Stromal cell of bone marrow (primary cell): ENCODE data around the gene SPAG16.
"Not testable (repeated sequence)": the region's sequence is repeated elsewhere in the genome, so short reads cannot be mapped to it uniquely, and the experiment has no call there.

Source experiments
- DNase-seq: peaks from one replicate; pipeline ENCODE4 v3.0.0-alpha.2; 2012; ENCODE audit warnings: low read depth

SPAG16 gene

GRCh38 chr2:213274143-213274542 is 10.1 kb upstream of the SPAG16 start:
- no peak for DNase-seq

DNA sequence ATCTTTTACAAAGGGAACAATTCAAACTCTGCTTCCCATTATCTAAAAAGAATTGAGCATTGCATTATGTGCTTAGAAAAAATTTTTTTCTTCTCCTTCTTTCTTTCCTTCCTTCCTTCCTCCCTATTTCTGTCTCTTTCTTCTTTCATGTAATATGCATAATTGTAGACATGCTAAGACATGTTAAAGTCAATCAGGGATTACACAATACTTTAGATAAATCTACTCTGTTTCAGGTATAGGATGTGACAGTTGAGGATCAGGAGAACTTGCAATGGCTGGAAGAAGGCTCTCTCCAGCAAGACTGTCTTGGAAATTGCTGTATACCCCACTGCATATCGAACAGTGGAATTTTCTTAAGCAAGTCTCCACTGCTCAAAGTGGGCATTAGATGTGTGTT is 9.0 kb upstream of the SPAG16 start:
- DNase-seq, result no peak

DNA sequence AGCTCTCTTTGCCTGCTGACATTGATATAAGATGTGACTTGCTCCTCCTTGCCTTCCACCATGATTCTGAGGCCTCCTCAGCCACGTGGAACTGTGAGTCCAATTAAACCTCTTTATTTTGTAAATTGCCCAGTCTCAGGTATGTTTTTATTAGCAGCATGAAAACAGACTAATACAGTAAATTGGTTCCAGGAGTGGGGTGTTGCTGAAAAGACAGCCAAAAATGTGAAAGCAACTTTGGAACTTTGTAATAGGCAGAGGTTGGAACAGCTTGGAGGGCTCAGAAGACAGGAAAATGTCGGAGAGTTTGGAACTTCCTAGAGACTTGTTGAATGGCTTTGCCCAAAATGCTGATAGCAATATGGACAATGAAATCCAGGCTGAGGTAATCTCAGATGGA is 7.1 kb upstream of the SPAG16 start:
- not testable (repeated sequence) for DNase-seq

DNA sequence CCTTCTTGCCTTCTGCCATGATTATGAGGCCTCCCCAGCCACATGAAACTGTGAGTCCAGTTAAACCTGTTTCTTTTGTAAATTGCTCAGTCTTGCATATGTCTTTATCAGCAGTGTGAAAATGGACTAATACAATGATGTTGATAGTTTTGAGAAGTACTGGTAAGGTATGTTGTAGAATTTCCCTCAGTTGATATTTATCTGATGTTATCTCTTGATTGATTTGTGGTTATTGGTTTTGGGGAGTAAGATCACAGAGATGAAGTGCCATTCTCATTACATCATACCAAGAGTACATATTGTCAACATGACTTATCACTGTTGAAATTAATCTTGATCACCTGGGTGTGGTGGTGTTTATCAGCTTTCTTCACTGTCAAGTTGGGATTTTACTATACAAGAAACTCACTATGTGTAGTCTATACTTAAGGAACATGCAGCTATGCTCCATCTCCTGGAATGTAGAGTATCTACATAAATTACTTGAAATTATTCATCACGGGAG is 5.1 kb upstream of the SPAG16 start:
- no peak for DNase-seq

GRCh38 chr2:213279971-213280370 is 4.3 kb upstream of the SPAG16 start:
- peak; percentile 51 for DNase-seq

DNA sequence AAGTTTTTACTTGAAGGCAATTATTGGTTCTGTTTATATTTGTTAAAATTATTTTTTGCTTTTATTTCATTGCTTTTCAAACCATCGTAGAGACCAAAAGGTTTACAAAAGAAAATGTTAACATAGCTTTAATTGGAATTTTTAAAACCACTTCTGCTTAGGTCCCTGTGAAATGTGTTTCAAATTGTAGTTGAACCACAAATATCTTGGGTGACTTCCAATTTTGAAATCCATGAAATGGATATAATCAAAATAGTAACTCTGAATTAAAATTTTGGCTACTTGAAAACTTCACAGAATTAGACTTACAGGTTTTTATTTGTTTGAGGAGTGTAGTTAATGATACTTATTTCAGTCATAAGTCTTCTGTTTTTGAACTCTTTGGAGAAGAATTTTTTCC is 3.1 kb upstream of the SPAG16 start:
- peak; percentile 38 for DNase-seq

DNA sequence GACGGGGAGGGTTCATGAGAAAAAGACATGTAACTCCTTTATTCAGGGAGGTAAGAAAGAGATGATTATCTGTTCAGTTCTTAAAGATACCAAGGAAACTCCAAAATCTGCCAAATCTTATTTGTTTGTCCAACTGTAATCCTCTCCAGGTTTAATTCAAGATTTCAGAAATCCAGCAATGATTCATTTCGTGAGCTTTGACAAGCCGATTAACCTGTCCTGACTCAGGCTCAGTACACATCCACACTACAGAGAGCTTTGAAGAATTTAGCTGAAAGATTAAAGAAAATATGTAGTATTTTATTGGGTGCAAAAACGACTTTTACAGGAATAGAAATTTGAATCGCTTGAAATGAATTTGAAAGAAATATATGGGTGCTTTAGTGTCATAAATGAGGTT is 1.1 kb downstream of the SPAG16 start:
- no peak for DNase-seq

- no peak for DNase-seq
These were observed 1.9 kb downstream of the SPAG16 start for GRCh38 chr2:213286161-213286560.

- no peak for DNase-seq
These were observed 4.8 kb downstream of the SPAG16 start for GRCh38 chr2:213288913-213289700.

DNA sequence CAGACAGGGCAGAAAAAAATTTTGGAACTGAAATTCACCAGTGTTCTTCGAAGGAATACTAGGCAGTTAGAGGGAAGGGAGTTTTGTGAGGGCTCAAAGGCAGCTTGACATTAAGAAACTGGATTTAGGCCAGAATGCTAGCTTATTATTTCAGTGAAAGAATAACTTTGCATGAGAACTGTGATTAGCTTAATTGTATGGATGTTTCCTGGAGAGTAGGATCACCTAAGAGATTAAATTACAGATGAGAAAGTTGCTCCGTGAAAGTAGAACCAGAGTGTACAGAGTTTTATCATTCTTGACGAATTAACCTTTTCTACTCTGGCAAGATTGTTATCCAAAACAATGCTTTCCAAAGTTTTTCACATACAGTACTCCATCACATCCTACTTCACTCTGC is 6.2 kb downstream of the SPAG16 start:
- DNase-seq, result no peak

GRCh38 chr2:213296270-213296669 is 12.0 kb downstream of the SPAG16 start:
- DNase-seq, result no peak

DNA sequence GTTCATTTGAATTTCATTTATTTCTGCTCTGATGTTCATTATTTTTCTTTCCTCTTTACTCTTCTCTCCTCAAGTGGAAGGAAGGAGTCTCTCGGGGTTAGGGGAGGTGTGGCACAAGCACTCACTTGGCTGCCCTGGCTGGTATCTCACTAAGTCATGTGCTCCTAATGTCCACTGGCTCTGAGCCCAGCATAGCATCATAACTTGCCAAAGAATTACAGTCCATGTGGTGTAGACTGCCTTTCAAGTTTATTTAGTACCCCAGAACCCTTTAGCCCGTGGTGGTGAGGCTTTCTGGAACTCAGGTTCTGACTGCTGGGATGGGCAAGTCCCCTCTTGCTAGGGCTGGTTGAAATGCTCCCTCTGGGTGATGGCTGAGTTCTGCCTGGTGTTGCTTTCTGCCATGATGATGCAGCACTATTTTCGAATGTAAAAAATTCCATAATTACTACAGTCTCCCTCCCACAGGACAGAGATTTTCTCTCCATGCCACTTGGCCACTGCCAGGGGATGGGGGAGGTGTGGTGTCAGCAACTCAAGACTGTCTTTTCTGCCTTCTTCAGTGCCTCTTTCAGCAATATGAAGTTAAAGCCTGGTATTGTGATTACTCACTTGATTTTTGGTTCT is 22.2 kb downstream of the SPAG16 start:
- peak; percentile 79 for DNase-seq

DNA sequence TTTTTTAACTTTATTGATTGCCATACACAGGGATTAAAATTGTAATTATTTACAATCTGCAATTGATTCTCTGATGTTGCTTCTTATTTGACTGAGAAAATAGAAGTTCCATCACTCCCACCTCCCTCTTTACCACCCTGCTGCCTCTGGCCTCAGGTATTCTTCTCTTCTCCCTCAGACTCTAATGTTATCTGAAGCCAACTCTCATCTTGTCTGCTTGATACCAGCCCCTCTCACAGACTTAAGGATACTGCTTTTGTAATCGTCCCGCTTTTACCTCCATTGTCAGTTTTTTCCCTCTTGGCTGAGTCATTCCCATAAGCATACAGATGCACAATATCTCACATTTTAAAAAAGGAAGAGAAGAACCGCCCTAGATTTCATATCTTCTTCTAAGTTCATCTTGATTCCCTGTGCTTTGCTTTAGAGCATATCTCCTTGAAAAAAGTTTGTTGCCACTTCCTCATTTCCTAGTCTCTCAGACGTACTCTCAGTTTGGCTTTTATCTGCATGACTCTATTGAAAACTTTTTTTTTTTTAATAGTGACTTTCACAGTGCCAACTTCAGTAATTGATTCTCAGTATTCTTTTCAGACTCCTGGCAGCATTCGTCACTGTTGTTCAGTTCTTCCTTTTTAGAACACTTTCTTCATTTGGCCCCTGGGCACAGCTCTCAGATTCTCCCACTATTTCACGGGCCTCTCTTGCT is 31.1 kb downstream of the SPAG16 start:
- no peak for DNase-seq

- no peak for DNase-seq
These were observed 31.9 kb downstream of the SPAG16 start for GRCh38 chr2:213316001-213316735.

DNA sequence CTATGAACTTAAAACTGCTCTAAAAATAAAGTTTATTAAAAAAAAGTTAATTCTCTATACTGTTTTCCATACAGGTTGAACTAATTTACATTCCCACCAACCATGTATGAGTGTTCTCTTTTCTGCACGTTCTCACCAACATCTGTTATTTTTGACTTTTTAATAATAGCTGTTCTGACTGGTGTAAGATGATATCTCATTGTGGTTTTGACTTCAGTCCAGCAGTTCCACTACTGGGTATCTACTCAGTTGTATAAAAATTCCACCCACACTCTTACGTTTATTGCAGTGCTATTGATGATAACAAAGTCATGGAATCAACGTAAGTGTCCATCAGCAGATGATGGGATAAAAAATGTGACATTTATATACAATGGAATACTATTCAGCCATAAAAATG is 33.7 kb downstream of the SPAG16 start:
- DNase-seq, result peak; percentile 40

DNA sequence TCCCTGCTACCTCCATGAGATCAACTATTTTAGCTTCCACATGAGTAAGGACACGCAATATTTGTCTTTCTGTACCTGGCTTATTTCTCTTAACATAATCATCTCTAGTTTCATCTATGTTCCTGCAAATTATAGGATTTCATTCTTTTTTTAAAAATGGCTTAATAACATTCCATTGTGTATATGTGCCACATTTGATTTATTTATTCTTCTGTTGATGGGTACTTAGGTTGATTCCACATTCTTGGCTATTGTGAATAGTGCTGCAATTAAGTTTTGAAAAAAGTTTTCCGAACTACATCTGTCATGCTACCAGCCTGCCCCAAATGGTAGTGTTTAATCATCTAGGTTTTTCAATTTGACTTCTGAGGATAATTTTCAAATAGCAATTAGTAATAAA is 36.3 kb downstream of the SPAG16 start:
- DNase-seq, result no peak

DNA sequence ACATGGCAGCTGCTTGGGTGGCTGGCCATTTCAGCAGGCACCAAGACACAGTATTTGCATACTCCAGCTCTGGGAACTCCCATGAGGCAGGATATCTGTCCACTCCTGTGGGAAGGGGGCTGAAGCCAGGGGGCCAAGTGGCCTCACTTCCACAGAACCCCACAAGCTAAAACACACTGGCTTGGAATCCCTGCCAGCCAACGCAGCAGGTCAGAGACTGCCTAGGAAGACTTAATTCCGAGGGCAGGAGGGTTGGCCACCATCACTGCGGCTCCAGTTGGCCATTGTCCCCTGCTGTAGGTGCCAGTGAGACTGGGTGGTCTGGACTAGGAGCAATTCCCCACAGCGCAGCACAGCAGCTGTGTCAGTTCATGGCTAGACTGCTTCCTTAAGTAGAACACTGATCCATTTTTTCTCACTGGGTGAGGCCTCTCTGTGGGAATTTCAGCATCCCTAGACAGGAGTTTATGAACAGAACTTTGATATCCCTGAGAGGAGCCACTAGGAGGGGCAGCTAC is 52.0 kb downstream of the SPAG16 start:
- DNase-seq, result no peak

- no peak for DNase-seq
These were observed 69.2 kb downstream of the SPAG16 start for GRCh38 chr2:213353419-213353818.

GRCh38 chr2:213376644-213377043 is 92.4 kb downstream of the SPAG16 start:
- DNase-seq, result no peak

GRCh38 chr2:213407027-213407426 is 122.8 kb downstream of the SPAG16 start:
- not testable (repeated sequence) for DNase-seq

DNA sequence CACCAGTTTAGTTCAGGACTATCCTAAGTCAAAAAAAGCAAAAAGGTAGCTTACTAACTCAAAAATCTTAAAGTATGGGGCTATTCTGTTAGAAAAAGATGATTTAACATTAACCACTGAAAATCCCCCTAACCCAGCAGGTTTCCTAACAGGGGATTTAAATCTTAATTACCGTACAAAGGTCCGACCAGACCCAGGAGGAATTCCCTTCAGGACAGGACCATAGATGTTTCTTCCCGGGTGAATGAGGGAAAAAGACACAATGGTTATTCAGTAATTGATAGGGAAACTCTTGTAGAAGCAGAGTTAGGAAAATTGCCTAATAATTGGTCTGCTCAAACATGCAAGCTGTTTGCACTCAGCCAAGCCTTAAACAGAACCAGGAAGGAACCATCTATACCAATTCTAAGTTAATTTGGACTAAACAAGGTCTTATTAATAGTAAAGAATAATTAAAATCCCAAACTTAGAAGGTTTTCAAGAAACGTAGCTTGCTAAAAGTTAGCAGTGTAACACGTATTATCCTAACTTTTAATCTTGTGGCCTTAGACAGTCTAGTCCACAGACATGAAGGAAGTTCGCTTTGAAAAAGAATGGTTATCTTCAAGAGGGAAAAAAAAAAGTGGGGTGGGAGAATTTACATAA is 124.3 kb downstream of the SPAG16 start:
- not testable (repeated sequence) for DNase-seq
